Liver (tissue), 9 donors: ENCODE measurements around the gene RPS6KA2. TPM values are rescaled to one million over a fixed set of nuclear protein-coding genes. Genes with fewer than 3 reads are reported as not detected.

Source experiments
- DNase-seq: peaks from one replicate; pipeline ENCODE4 v3.0.0-alpha.2; 2017; ENCODE audit warnings: low spot score
- H3K27ac ChIP-seq, 2 donors: one replicate each; pipeline ENCODE4 v1.7.0; 2013; ENCODE audit warnings: inconsistent platforms in 2 of 2, low read length in 2 of 2, control low read depth in 1 of 2, low read depth in 1 of 2, mild to moderate bottlenecking in 1 of 2
- H3K27me3 ChIP-seq, 4 donors: one replicate each; pipeline versions ENCODE4 v1.6.1 to v1.7.0; 2013; ENCODE audit warnings: low read length in 3 of 4, inconsistent platforms in 1 of 4, mild to moderate bottlenecking in 1 of 4, moderate library complexity in 1 of 4; ENCODE audit not compliant: control insufficient read depth in 4 of 4, insufficient read depth in 4 of 4
- H3K36me3 ChIP-seq, 4 donors: one replicate each; pipeline versions ENCODE4 v1.6.1 to v1.7.0; 2013; ENCODE audit warnings: low read length in 3 of 4, mild to moderate bottlenecking in 3 of 4, low read depth in 1 of 4, moderate library complexity in 1 of 4; ENCODE audit not compliant: control insufficient read depth in 4 of 4, insufficient read depth in 3 of 4
- H3K4me1 ChIP-seq, 4 donors: one replicate each; pipeline versions ENCODE4 v1.6.1 to v1.7.0; 2013; ENCODE audit warnings: low read length in 3 of 4, mild to moderate bottlenecking in 3 of 4, moderate library complexity in 1 of 4; ENCODE audit not compliant: control insufficient read depth in 4 of 4, insufficient read depth in 4 of 4
- H3K4me3 ChIP-seq, 3 donors: one replicate each; pipeline versions ENCODE4 v1.6.1 to v1.7.0; 2013; ENCODE audit warnings: low read length in 3 of 3, control low read depth in 1 of 3, low read depth in 1 of 3, mild to moderate bottlenecking in 1 of 3
- H3K9ac ChIP-seq, 2 donors: one replicate each; pipeline ENCODE4 v1.7.0; 2013; ENCODE audit warnings: low read length in 2 of 2, mild to moderate bottlenecking in 2 of 2, moderate library complexity in 2 of 2, control low read depth in 1 of 2, low read depth in 1 of 2
- H3K9me3 ChIP-seq, 4 donors: one replicate each; pipeline versions ENCODE4 v1.6.1 to v1.7.0; 2013; ENCODE audit warnings: low read length in 3 of 4; ENCODE audit not compliant: control insufficient read depth in 4 of 4
- ATF3 ChIP-seq: IDR thresholded peaks from 2 replicates; pipeline ENCODE4 v1.6.1; 2016; ENCODE audit warnings: antibody characterized with exemption
- EGR1 ChIP-seq, 2 donors: IDR thresholded peaks; 2 replicates each; pipeline ENCODE4 v1.6.1; 2016 to 2018; ENCODE audit warnings: antibody characterized with exemption in 2 of 2, low read depth in 2 of 2
- FOXA1 ChIP-seq: IDR thresholded peaks from 2 replicates; pipeline ENCODE4 v1.6.1; 2016; ENCODE audit warnings: antibody characterized with exemption
- FOXA2 ChIP-seq: IDR thresholded peaks from 2 replicates; pipeline ENCODE4 v1.6.1; 2016; ENCODE audit warnings: antibody characterized with exemption
- GABPA ChIP-seq, 2 donors: IDR thresholded peaks in 1 of 2; conservative IDR thresholded peaks in 1 of 2; 2 replicates each; pipeline ENCODE4 v1.6.1; 2016; ENCODE audit warnings: antibody characterized with exemption in 2 of 2, mild to moderate bottlenecking in 1 of 2, moderate library complexity in 1 of 2
- HNF4A ChIP-seq, 2 donors: conservative IDR thresholded peaks; 2 replicates each; pipeline ENCODE4 v1.6.1; 2016; ENCODE audit warnings: antibody characterized with exemption in 2 of 2, mild to moderate bottlenecking in 2 of 2
- MAX ChIP-seq: IDR thresholded peaks from 2 replicates; pipeline ENCODE4 v1.6.1; 2016; ENCODE audit warnings: antibody characterized with exemption
- NR2F2 ChIP-seq: IDR thresholded peaks from 2 replicates; pipeline ENCODE4 v1.6.1; 2016; ENCODE audit warnings: antibody characterized with exemption
- SP1 ChIP-seq: IDR thresholded peaks from 2 replicates; pipeline ENCODE4 v1.6.1; 2018; ENCODE audit warnings: antibody characterized with exemption, mild to moderate bottlenecking
- TAF1 ChIP-seq: conservative IDR thresholded peaks from 2 replicates; pipeline ENCODE4 v1.6.1; 2016; ENCODE audit warnings: antibody characterized with exemption, mild to moderate bottlenecking
- ZBTB33 ChIP-seq: IDR thresholded peaks from 2 replicates; pipeline ENCODE4 v1.6.1; 2016; ENCODE audit warnings: antibody characterized with exemption
- WGBS: extraction: QIAGEN DNeasy Blood & Tissue Kit; methylation state at CpG from one replicate; pipeline ENCODE4 v1.1.7; 2013; 5-methylcytosine and 5-hydroxymethylcytosine counted together
- polyA plus RNA-seq, 2 donors: library from polyadenylated mRNA; stranded (reverse) in 1 of 2; unstranded in 1 of 2; fragments of 200-250 nt in 1 of 2; fragments of >200 nt in 1 of 2; fragmentation: Nextera tagmentation in 1 of 2; extraction: Ambion mirVana in 1 of 2; gene quantifications; one replicate each; pipeline versions ENCODE4 v1.2.1 to v1.2.3, GENCODE V29; 2013 to 2015
- total RNA-seq, 2 donors: library from RNA; depleted of rRNA; stranded (reverse); fragments of >200 nt; gene quantifications; one replicate each; pipeline ENCODE4 v1.2.3, GENCODE V29; 2014
- donor health status: healthy.
- donor health status: healthy.
- donor health status: healthy.
- donor health status: healthy.
- donor health status: healthy.

The RPS6KA2 gene
- total and polyA plus RNA-seq, 4 donors, result 2.5 to 9.0 (median 5.0) TPM

- H3K9ac ChIP-seq, result no peak overlapping the region
- 96% methylated on average over 17 of the region's 17 CpGs for WGBS
- H3K4me3 ChIP-seq, result no peak overlapping the region
- no peaks in the 10 kb centered on the region for H3K9me3 ChIP-seq
- no peaks in the 10 kb centered on the region for H3K4me1 ChIP-seq
- no peak for TF ChIP-seq NR2F2
- no peak for TF ChIP-seq MAX
- no peak for TF ChIP-seq EGR1 (IDR thresholded peaks at IDR 0.05; ENCODE audit: low read depth in 2 of 2)
- no peak for TF ChIP-seq FOXA2
- H3K27ac ChIP-seq, result no peak overlapping the region
- DNase-seq, result no peak
- no peaks in the 10 kb centered on the region for H3K36me3 ChIP-seq
- H3K27me3 ChIP-seq, result no peaks in the 10 kb centered on the region
These were observed 46.7 kb downstream of the RPS6KA2 start for GRCh38 chr6:166580076-166581050.

GRCh38 chr6:166579237-166579850 is 47.7 kb downstream of the RPS6KA2 start:
- Histone ChIP-seq H3K9me3 (no peaks in the 10 kb centered on the region), H3K27ac (no peak overlapping the region), H3K4me3 (no peak overlapping the region), H3K27me3 (no peaks in the 10 kb centered on the region), H3K36me3 (no peaks in the 10 kb centered on the region), H3K9ac (no peak overlapping the region), H3K4me1 (no peaks in the 10 kb centered on the region)
- TF ChIP-seq SP1 (no peak), ATF3 (no peak), TAF1 (no peak), ZBTB33 (no peak), GABPA (IDR thresholded peaks at IDR 0.05 in 1 of 2, conservative IDR thresholded peaks at IDR 0.05 in 1 of 2) (no peak), FOXA1 (no peak), HNF4A (conservative IDR thresholded peaks at IDR 0.05) (no peak)
- WGBS, result 92% methylated on average over 9 of the region's 9 CpGs
- DNase-seq, result no peak

- no peak overlapping the region for H3K27ac ChIP-seq
- no peaks in the 10 kb centered on the region for H3K27me3 ChIP-seq
- DNase-seq, result no peak
- H3K4me1 ChIP-seq, result no peaks in the 10 kb centered on the region
- no peak overlapping the region for H3K9ac ChIP-seq
- whole genome bisulfite sequencing, result 95% methylated on average over 15 of the region's 15 CpGs
- no peaks in the 10 kb centered on the region for H3K9me3 ChIP-seq
- no peaks in the 10 kb centered on the region for H3K36me3 ChIP-seq
- no peak for TF ChIP-seq TAF1
- no peak overlapping the region for H3K4me3 ChIP-seq
These were observed 48.4 kb downstream of the RPS6KA2 start for GRCh38 chr6:166578536-166579236.
